GM19463 (cell line): Measurements from ENCODE around the gene HDAC9.
A peak's percentile ranks its signal among the peaks of the same experiment; 100 is the strongest.
"Not testable (repeated sequence)": the region's sequence is repeated elsewhere in the genome, so short reads cannot be mapped to it uniquely, and the experiment has no call there.

Experiments used
- ATAC-seq: cut with Tn5 transposase; IDR thresholded peaks from one replicate; pipeline ENCODE4 v1.9.1; 2021; ENCODE audit warnings: mild to moderate bottlenecking, moderate library complexity; ENCODE audit not compliant: unreplicated experiment

The HDAC9 gene

GRCh38 chr7:18702071-18702829, 206.7 kb downstream of the HDAC9 start:
- ATAC-seq = no peak

DNA sequence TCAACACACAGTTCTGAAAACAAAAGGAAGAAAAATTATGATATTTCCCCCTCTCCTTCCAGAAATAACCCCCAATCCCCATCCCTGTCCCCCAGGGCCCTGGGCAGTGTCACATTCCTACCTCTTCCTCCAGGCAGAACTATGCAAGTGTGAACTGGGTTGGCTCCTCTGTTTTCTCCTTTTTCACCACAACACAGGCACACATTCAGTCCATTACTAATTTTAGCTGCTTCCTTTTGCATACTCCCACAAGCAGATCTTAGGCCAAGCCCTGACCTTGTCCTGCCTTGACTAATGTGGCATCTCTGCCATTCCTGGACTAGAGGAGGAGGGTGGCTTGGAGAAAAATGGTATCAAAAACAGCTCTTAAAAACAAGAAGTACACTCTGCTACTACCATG, 208.1 kb downstream of the HDAC9 start:
- ATAC-seq = no peak

- no peak for ATAC-seq
These were observed 211.1 kb downstream of the HDAC9 start for GRCh38 chr7:18706670-18707069.

- ATAC-seq = no peak
These were observed 212.7 kb downstream of the HDAC9 start for GRCh38 chr7:18708204-18708603.

GRCh38 chr7:18715988-18716387, 220.4 kb downstream of the HDAC9 start:
- no peak for ATAC-seq

- ATAC-seq = no peak
These were observed 225.9 kb downstream of the HDAC9 start for GRCh38 chr7:18721429-18721828.

DNA sequence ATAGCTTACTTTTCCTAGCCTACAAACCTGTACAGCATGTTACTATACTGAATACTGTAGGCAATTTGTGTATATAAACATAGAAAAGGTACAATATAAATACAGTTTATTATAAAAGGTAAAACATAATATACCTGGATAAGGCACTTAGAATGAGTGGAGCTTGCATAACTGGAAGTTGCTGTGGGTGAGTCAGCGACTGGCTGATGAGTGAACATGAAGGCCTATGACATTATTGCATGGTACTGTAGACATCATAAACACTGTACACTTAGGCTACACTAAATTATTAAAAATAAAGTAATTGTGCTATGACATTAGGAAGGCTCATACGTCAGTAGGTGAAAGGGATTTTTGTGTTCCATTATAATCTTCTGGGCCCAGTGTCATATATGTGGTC, 228.8 kb downstream of the HDAC9 start:
- ATAC-seq = no peak

GRCh38 chr7:18727115-18727870, 231.7 kb downstream of the HDAC9 start:
- ATAC-seq = no peak

DNA sequence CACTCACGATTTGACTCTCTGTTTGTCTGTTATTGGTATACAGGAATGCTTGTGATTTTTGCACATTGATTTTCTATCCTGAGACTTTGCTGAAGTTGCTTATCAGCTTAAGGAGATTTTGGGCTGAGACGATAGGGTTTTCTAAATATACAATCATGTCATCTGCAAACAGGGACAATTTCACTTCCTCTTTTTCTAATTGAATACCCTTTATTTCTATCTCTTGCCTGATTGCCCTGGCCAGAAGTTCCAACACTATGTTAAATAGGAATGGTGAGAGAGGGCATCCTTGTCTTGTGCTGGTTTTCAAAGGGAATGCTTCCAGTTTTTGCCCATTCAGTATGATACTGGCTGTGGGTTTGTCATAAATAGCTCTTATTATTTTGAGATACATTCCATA, 240.5 kb downstream of the HDAC9 start:
- not testable (repeated sequence) for ATAC-seq

DNA sequence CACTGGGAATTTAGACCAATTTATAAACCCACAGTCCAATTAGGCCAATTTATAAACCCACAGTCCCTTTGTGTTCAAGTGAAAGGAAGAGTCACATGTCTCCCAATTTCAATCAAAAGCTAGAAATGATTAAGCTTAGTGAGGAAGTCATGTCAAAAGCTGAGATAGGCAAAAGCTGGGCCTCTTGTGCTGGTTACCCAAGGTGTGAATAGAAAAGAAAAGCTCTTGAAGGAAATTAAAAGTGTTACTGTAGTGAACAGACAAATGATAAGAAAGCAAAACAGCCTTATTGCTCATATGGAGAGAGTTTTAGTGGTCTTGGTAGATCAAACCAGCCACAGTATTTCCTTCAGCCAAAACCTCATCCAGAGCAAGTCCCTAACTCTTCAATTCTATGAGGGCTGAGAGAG, 245.0 kb downstream of the HDAC9 start:
- ATAC-seq = peak; percentile 66

GRCh38 chr7:18753972-18754610, 258.5 kb downstream of the HDAC9 start:
- ATAC-seq = no peak

GRCh38 chr7:18754766-18755165, 259.2 kb downstream of the HDAC9 start:
- ATAC-seq = no peak

- no peak for ATAC-seq
These were observed 260.2 kb downstream of the HDAC9 start for GRCh38 chr7:18755793-18756192.

- no peak for ATAC-seq
These were observed 261.0 kb downstream of the HDAC9 start for GRCh38 chr7:18756378-18757050.

GRCh38 chr7:18760046-18760445, 264.5 kb downstream of the HDAC9 start:
- no peak for ATAC-seq

DNA sequence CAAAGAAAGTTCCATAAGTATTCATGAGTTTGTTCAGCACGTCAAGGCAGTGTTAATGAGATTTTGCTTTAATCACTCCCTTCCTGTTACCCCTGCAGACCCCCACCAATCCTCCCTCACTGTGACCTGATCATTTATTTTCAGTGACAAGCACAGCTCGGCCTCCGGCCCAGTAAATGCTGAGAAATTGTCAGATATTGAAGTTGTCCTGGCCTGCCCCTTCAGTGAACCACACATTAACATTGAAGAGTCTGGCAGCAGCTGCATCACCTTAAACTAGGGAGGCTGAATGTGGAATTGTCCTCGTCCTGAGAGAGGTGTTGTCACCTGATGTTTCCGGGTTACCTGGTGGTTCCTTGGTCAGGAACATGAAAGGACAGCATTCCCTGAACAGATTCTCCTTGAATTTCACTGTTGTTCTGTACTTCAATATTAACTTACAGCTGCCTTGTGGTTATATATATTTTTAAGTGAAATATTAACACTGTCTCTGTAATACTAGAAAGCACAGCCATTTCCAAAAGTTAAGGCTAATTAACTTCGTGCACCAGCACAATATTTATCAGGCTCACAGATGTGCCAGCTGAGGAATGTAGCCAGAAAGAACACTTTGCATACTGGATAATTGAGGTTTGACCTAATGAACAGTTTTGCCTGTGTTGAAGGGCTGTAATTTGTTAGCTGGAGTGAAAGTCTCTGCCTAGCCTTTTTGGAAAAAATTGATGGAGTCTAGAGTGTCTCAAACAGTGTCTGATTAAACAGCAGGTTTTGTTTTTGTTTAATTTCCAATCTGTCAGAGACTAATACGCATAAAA, 265.3 kb downstream of the HDAC9 start:
- no peak for ATAC-seq

DNA sequence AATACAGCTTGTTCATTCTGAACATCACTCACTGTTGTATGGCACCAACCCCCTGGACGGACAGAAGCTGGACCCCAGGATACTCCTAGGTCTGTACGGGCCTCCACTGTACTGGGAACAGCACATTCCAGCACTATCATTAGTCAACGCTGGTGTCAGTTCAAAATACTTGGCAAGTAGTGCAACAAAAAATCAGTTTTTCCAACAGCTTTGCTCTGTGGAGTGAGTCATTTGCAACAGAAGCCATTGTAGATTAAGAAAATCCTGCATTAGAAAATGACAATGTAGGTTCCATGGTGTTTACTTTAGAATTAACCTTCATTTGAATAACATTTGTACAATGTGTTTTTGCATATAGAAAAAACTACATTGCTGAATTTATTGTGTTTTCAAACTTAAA, 266.6 kb downstream of the HDAC9 start:
- ATAC-seq = no peak

GRCh38 chr7:18768256-18768655, 272.7 kb downstream of the HDAC9 start:
- ATAC-seq = no peak

- no peak for ATAC-seq
These were observed 274.7 kb downstream of the HDAC9 start for GRCh38 chr7:18770154-18770811.

- no peak for ATAC-seq
These were observed 275.3 kb downstream of the HDAC9 start for GRCh38 chr7:18770822-18771221.
